GM12891 (cell line): ENCODE data around the gene MARCO.

Source experiments
- DNase-seq: peaks from one replicate; pipeline ENCODE4 v3.0.0; 2011; ENCODE audit warnings: low spot score; ENCODE audit not compliant: insufficient read length
- FAIRE-seq: peaks from 2 replicates; lab custom pipeline; 2011; peaks lifted over from hg19 to GRCh38; lab: Jason Lieb, UNC
- PAX5 ChIP-seq: IDR thresholded peaks from 2 replicates; pipeline ENCODE4 v1.6.1; 2011; ENCODE audit warnings: low read length, moderate library complexity, mild to moderate bottlenecking; ENCODE audit not compliant: insufficient read depth, severe bottlenecking
- POLR2A ChIP-seq: IDR thresholded peaks from 2 replicates; pipeline ENCODE4 v1.6.1; 2011; ENCODE audit warnings: low read depth, low read length, control low read depth
- POLR2AphosphoS5 ChIP-seq: IDR thresholded peaks from 2 replicates; pipeline ENCODE4 v1.6.1; 2011; ENCODE audit warnings: low read depth, low read length, control low read depth
- POU2F2 ChIP-seq: IDR thresholded peaks from 2 replicates; pipeline ENCODE4 v1.6.1; 2011; ENCODE audit warnings: low read depth, mild to moderate bottlenecking, control low read depth, low read length, moderate library complexity
- SPI1 ChIP-seq: IDR thresholded peaks from 2 replicates; pipeline ENCODE4 v1.6.1; 2011; ENCODE audit warnings: low read depth, low read length, control low read depth
- TAF1 ChIP-seq: IDR thresholded peaks from 2 replicates; pipeline ENCODE4 v1.6.1; 2011; ENCODE audit warnings: low read depth, low read length, control low read depth

The MARCO gene

DNA sequence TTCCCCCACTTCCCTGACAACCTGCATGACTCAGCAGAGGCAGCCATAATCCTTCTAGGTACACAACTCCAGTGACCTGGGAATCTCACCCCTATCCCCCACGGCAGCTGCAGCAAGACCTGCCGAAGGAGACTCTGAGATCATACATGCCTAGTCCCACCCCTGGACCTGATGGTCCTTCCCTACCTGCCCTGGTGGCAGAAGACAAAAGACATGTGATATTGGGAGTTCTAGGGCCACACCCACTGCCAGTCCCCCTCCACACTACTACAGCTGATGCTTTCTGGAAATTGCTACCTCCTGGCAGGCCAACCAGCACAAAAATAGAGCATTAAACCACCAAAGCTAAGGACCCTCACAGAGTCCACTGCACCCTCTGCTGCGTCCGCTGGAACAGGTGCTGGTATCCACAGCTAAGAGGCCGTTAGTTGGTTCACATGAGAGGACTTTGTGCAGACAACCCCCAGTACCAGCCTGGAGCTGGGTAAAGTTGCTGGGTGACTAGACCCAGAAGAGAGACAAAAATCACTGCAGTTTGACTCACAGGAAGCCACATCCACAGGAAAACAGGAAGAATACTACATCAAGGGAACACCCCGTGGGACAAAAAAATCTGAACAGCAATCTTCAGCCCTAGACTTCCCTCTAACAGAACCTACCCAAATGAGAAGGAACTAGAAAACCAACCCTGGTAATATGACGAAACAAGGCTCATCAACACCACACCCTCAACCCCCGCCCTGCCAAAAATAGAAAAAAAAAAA, 12.5 kb downstream of the MARCO start:
- FAIRE-seq, result no peak
- DNase-seq, result no peak
- TF ChIP-seq PAX5, result no peak
- no peak for TF ChIP-seq SPI1
- no peak for TF ChIP-seq POU2F2
- TF ChIP-seq TAF1, result no peak
- no peak for TF ChIP-seq POLR2AphosphoS5
- no peak for TF ChIP-seq POLR2A

DNA sequence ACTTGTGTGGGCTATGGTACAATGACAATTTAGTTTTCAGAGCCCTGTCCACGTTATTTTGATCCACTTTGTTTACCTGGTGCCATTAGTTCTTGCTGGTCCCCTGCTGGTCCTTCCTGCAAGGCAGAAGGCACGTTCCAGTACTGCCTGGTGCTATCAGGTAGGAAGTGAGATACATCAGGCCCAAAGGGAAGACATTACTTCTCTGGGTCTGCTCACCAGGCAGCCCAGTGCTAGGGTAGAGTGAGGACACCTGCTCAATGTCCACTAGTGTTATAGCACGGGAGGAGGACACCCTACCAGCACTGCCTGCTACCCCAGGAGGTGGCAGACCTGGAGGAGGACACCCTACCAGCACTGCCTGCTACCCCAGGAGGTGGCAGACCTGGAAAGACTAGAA, 23.7 kb downstream of the MARCO start:
- no peak for TF ChIP-seq PAX5
- no peak for TF ChIP-seq TAF1
- TF ChIP-seq POU2F2, result no peak
- no peak for TF ChIP-seq POLR2A
- DNase-seq (no peak), FAIRE-seq (no peak)

DNA sequence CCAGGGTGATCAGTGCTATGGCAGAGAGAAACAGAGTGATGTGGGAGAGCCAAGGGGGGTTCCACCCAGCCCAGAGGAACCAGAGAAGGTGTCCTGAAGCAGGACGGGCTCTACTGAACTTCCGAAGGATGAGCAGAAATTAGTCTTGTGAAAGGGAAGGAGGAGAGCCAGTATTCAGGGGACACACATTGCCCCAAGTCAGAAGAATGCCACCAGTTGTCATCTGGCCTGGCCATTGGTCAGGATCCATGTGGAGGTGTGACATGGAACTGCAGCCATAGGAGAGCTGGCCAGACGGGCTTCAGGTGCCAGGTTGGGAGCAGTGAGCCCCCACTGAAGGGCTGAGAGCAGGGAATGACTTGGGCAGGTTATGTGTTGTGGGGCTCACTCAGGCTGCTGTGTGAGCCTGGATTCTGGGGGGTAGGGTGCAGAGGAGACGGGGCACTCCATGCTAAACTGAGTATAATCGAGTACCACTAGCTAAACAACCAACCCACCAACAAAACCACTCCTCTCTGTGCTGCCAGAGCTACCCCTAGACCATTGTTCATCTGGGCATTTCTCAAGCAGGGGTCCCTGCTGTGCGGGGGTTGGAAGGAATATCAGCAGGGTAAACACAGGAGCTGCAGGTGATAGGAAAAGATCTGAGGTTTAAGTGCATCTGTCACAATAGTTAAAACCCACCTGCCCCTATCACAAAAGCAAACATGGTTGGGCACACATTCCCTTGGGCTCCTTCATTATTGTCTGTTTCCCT, 25.3 kb downstream of the MARCO start:
- FAIRE-seq (no peak), DNase-seq (no peak)
- TF ChIP-seq POU2F2 (no peak), SPI1 (no peak), TAF1 (no peak), POLR2AphosphoS5 (no peak), PAX5 (no peak), POLR2A (no peak)

DNA sequence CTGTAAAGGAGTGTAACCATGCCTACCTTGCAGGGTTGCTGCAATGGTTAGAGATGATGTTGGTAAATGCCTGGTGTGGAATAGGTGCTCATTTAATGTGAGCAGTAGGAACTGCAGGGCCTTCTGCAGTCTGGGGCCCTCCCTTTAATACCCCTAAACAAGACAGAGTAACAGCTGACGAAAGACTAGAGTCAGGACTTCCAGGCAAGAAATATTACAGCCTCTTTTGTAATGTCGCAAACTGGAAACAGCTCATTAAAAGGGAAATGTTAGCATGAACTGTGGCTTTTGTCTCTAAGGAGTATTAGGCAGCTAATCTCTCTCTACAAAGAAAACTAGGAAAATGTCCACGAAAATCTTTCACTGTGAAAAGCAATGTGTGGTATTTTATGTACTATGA, 26.0 kb downstream of the MARCO start:
- FAIRE-seq (no peak), DNase-seq (no peak)
- TF ChIP-seq PAX5 (no peak), POLR2AphosphoS5 (no peak), SPI1 (no peak), TAF1 (no peak), POLR2A (no peak), POU2F2 (no peak)

DNA sequence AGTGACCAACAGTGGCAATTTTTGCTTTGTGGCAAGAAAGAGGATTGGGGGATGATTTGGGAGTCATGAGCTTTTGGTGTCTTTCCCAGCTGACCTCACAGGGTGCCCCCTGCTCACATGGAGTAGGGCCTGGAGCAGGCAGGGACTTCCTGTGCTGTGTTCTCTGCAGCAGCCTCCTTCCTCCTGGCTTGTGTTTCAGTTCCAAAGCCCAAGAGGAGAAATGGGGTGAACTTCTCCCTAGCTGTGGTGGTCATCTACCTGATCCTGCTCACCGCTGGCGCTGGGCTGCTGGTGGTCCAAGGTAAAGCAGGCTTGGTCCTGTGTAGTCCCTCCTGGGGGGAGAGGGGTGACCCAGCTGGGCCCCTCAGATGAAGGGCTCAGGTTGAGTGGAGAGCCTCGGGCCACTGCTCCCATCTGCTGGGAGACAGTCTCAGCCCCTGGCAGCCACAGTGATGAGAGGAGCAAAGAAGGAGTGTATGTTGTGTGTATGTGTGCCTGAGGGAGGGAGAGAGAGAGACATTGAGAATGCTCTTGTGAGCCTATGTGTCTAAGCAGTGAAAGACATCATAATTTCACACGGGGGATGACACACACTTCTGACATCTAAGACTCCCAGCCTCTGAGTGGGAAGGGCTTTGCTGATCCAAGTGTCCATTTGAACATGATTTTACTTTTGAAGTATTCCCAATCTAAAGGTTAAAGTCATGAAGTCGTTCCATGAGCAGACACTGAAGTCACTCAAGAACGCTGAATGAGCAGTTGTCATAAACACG, 27.2 kb downstream of the MARCO start:
- TF ChIP-seq POU2F2, result no peak
- TF ChIP-seq TAF1, result no peak
- TF ChIP-seq POLR2A, result no peak
- TF ChIP-seq PAX5, result no peak
- no peak for TF ChIP-seq SPI1
- no peak for TF ChIP-seq POLR2AphosphoS5
- DNase-seq, result no peak
- no peak for FAIRE-seq

DNA sequence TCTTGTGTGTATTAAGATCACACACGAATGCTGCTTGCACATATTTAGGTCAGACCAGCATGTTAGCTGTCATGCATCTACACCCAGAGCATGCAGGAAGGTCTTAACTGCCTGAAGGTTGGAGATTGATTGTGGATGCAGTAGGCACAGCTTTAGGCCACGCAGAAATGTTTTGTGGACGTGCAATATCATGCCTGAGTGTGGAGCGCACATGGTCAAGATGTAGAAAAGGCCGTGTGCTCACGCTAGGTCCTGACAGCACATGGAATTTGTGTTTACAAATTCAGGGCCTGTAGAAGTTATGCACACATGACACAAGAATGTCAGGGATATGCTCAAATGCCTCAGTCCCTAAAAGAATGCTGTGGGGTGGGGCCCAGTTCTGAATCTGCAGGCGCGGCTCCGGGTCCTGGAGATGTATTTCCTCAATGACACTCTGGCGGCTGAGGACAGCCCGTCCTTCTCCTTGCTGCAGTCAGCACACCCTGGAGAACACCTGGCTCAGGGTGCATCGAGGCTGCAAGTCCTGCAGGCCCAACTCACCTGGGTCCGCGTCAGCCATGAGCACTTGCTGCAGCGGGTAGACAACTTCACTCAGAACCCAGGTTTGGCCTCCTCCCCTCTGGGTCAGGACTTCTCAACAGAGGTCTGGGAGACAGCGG, 27.9 kb downstream of the MARCO start:
- no peak for FAIRE-seq
- DNase-seq, result no peak
- TF ChIP-seq POU2F2, result no peak
- no peak for TF ChIP-seq POLR2AphosphoS5
- TF ChIP-seq TAF1, result no peak
- no peak for TF ChIP-seq PAX5
- TF ChIP-seq SPI1, result no peak
- no peak for TF ChIP-seq POLR2A

DNA sequence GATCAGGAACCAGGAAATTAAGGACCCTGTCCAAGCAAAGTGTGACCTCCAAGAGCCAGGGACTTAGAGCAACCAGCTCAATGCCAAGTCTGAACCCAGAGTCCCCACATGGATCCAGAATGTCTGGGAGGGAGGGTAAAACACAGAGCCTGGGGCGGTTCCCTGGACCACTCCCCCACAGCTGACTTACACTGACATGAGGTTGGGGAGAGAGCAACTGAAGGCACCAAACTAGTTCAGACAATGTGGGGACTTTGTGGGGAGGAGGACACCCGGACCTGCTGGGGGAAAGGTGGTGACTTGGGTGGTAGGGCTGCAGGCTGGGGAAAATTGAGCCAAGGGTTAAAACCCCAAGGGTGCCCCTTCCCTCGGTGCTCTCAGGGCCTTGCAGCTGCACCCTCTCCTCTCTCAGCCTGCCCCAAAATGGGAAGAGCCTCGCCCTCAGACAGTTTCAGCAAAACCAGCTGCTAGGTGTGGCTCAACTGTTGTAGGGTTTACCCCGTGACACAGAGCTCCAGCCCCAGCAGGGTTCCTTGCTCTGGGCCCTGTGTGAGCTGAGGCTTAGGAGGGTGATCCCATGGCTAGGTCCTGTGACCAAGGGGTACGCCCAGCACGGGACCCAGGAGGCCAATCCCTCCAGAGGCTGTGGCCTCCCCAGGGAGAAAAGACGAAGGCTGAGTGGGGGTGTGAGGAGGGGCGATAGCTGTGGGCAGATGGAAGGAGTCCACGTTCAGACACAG, 28.6 kb downstream of the MARCO start:
- TF ChIP-seq POLR2AphosphoS5 (no peak), SPI1 (no peak), PAX5 (no peak), TAF1 (no peak), POLR2A (no peak), POU2F2 (no peak)
- FAIRE-seq, result no peak
- DNase-seq, result no peak

DNA sequence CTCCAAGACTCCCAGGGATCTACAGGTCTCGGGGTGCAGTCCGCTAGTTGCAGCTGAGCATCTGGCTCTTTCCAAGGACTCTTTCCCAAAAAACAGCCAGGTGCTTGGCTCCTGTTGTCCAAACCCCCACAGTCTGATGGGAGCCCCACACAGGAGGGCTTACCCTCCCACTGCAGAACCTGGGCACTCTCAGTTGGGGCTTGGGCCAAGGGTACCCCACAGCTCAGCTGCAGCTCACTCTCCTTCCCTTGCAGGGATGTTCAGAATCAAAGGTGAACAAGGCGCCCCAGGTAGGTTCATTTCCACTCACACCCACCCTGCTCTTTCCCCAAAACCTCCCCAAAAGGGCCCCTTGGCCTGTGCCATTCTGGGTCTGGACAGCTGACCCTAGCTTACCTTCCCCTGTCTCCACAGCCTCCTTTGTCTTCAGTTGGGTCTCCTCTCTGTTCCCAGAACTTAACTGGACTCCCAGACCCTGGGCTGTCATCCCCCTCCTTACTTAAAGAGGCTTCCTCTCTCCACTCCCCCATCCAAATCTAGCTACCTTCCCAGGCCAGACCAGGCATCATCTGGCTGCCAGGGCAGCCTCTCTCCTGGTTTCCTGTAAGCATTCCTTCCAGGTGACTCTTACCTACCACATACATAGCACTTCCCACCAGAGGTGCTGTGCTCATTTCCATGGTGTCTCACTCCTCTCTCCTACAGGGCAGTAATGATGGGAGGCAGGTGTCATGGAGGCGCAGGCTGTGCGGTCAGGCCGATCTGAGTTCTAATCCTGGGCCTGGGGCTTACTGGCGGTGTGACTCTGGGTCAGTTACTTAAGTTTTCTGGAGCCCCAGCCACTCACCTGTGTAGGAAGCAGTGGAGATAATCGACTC, 29.5 kb downstream of the MARCO start:
- FAIRE-seq (no peak), DNase-seq (no peak)
- TF ChIP-seq PAX5 (no peak), SPI1 (no peak), POLR2AphosphoS5 (no peak)

DNA sequence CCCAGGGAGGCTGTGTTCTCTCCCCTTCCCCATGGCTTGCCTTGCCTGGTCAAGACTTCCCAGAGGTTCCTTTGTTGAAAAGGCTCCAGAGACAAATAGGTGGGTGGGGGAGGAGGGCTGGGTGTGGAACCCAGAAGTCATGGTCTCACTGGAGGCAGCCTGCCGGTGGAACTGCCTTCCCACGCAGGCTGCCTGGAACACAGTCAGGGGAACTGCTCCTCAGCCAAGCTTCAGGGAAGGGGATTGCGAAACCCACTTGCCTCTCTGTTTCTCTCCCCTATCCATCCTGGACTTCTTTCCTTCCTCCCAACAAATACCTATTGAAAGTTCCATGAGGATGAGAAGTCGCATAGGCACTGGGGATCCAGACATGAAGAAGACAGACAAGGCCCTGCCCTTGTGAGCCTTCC, 31.6 kb downstream of the MARCO start:
- DNase-seq, result no peak
- TF ChIP-seq POLR2AphosphoS5 (no peak), POLR2A (no peak), SPI1 (no peak), TAF1 (no peak), POU2F2 (no peak), PAX5 (no peak)
- FAIRE-seq, result no peak
